GM21723 (cell line): ENCODE data around the gene NFX1.
A peak's percentile ranks its signal among the peaks of the same experiment; 100 is the strongest.
"Not testable (repeated sequence)": the region's sequence is repeated elsewhere in the genome, so short reads cannot be mapped to it uniquely, and the experiment has no call there.

ENCODE experiments used
- ATAC-seq: cut with Tn5 transposase; IDR thresholded peaks from one replicate; pipeline ENCODE4 v1.9.1; 2021; ENCODE audit warnings: mild to moderate bottlenecking, moderate library complexity; ENCODE audit not compliant: unreplicated experiment

The NFX1 gene

DNA sequence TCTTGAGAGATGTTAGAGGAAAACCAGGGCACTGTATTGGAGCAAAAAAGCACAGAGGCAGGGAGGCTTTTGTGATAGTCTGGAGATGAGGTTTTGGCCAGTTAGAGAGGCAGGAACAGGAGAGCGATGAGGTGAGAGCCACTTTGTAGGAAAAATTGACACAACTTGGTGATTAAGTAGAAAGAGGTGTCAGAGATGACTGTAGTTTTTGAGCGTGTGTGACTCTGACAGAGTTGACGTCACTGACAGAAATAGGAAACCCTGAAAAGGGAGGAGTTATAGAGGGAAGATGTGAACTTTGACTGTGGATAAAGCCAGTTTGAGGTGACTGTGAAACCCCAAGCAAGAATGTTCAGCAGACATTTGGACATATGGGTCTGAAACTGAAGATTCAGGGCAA is 15.7 kb downstream of the NFX1 start:
- peak; percentile 47 for ATAC-seq

DNA sequence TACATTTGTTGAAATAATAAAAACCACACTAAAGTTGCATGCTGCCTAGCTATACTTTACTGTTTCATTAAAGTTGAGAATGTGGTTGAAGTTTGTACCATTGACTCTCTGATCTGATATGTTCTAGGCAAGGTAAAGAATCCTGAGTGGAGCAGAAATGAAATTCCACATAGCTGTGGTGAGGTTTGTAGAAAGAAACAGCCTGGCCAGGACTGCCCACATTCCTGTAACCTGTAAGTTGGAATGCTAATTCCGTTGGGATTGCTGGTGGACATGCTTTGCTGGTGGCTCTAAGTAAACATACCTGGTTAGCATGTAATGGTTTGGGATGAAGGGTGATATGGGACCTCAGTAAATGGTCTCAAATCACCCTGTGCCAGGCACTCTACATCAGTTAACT is 16.8 kb downstream of the NFX1 start:
- ATAC-seq: no peak

DNA sequence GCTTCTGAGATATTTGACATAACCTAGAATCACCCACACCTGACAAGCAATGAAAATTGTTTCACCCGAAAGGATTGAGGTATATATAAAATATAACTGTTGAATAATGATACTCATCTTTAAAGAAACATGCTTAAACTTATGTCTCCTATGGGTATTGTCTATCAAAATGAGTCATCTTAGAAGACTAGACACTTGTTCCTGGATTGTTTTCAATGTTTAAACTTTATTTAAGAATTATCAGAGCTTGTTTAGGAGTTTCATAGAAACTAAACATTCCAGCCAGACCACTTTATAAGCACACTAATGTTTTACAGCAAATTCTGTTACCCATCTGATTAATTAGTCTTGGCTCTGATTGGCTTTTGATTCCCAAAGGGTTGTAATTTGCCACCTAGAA is 19.6 kb downstream of the NFX1 start:
- ATAC-seq: no peak

DNA sequence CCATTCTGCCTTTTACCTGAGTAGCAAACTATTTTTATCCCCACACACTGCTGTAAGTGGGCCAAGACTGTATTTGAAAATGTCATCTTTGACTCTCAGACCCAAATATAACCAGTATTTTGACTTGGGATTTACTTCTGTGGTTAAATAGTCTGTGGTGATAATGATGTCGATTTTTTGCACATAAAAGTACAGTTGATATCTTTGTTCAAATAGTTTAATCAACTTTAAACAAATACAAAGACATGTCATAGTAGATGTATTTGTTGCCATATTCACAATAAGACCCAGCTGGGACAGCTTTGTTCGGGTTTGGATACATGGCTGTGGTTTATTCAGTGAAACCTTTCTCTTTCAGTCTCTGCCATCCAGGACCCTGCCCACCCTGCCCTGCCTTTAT is 20.4 kb downstream of the NFX1 start:
- no peak for ATAC-seq

DNA sequence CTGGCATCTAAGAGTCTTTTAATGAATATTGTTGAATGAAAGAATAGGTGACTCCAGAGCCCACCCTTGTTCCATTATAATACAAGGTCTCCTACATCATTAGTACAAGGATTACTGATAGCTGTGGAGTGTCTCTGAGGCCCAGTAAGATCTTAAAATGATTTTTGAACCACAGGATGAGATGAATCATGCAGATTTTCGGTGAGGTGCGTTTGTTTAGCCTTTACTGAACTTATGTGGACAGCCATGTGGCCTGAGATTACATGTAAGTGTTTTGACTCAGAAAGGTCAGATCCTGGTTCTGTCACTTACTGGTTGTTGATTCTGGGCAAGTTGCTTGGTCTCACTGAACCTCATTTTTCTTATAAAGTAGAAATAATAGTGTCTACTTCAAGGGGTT is 21.6 kb downstream of the NFX1 start:
- ATAC-seq: no peak

DNA sequence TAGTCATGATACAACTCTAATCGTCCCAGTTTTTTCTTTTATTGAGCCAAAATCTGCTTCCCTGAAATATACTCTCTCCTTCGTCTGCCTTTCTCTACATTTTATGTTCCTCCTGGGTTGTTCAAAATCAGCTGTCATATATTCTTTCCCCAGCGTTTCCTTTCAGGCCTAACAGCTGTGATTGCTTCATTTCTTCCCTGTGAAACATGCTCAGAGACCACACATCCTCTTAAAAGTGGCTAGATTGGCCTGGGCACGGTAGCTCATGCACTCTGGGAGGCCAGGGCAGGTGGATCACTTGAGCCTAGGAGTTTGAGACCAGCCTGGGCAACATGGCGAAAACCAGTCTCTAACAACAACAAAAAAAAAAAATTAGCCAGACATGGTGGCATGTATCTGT is 25.1 kb downstream of the NFX1 start:
- ATAC-seq: no peak

DNA sequence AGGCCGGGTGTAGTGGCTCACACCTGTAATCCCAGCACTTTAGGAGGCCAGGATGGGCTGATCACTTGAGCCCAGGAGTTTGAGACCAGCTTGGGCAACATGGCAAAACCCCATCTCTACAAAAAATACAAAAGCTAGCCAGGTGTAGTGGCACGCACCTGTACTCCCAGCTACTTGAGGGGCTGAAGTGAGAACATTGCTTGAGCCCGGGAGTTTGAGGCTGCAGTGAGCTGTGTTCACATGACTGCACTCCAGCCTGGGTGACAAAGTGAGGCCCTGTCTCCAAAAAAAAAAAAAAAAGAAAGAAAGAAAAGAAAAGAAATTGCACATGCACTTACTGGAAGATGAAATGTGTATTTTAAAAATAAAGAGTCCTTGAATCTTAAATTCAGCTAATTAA is 26.8 kb downstream of the NFX1 start:
- ATAC-seq: not testable (repeated sequence)

DNA sequence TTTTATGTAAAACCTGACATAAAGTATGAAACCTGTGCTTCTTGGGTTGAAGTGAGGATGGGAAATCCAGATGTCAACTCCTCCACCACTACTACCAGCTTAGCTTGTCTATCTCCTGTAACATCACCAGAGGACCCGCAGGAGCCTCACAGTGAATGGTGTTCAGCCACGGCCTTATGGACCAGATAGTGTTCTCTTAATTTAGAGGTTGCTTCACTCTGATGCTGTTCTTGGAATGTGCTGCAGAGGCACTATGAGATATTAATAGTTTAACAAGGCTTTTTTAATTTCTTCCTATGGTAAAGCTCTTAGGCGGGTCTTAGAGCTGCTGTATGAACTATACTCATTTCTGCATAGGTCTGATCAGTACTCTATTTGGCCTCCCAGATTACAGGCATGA is 27.9 kb downstream of the NFX1 start:
- no peak for ATAC-seq

DNA sequence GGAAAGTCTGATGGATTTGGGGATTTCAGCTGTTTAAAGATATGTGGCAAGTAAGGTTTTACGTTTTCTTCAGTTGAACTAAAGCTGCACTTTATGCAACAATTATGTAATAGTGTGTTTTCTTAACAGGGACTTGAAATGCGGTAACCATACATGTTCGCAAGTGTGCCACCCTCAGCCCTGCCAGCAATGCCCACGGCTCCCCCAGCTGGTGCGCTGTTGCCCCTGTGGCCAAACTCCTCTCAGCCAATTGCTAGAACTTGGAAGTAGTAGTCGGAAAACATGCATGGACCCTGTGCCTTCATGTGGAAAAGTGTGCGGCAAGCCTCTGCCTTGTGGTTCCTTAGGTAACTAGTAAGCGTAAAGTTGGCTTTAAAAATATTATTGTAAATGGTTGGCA is 28.5 kb downstream of the NFX1 start:
- no peak for ATAC-seq

DNA sequence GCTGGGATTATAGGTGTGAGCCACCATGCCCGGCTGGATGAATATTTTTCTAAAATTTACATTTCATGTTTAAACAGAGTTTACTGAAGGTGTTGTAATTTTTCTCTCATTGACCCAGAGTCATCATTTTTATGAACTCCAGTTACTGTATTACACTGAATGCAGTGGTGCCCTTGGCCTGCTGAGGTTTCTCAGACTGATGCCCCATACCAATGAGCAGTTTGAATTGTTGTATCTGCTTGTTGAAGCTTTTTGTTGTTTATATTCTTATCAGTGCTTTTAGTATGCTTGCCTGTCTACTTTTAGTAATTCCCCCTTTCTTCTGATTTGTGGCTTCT is 29.9 kb downstream of the NFX1 start:
- ATAC-seq: no peak

DNA sequence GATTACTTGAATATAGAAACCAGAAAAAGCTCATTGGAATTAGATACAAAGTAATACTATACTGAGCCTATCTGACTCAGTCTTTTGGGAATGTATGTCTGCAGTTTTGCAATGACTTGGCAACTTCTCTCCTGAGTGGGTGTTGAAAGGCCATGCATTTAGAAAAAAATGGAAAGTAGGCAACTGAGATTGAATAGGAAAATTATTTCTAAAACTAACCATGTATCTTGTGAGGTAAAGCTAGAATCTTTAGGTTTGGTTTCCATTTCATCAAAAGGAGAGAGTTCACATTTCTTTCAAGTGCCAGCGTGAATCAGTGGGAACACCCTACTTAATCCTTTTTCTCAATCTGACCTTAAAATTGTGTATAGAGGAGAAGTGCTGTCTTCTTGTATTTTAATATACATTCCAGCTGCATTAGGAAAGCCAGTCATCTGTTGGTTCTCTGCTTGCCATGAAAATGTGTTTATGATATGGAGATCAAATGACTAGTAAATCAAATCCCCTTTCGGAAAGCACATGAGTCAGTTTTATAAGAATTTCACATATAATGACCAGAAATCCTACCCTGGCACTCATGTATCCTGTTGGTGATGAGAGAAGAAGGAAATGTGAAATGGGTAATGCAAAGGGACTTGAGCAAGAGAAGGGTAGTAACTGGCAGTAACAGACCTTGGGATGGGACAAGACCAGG is 30.4 kb downstream of the NFX1 start:
- no peak for ATAC-seq

DNA sequence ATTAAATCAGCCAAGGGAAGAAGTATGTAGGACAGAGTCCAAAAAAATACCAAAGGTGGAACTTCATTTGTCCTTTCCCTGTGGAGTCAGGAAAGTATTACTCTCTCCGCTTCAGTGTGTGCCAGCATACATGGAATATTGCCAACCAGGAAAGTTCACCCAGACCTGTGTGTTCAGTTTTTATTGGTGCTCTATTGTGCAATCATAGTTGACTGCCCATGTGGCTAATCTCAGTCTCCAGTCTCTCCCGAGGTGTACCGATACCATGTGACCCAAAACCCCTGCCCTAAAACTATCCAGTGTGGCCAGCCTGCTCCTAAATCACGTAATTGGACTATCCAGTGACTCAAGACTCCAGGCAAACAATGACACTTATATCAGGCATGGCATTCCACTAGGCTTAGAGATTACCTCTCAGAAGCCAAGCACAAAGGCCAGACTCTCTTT is 38.8 kb downstream of the NFX1 start:
- no peak for ATAC-seq

DNA sequence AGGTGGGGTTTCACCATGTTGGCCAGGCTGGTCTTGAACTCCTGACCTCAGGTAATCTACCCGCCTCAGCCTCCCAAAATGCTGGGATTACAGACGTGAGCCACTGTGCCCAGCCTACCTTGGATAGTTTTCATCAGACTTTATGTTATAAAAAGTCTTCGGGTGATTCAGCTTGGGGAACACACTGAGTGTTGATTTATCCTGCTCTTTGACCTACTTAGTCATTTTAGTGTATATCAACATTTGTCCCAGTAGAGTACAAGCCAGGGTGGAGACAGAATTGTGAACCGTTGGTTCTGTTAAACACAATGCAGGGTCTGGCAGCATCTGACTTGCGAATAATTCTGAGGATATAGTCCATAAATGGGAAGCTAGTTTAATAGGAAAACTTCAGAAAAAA is 39.7 kb downstream of the NFX1 start:
- ATAC-seq: no peak

DNA sequence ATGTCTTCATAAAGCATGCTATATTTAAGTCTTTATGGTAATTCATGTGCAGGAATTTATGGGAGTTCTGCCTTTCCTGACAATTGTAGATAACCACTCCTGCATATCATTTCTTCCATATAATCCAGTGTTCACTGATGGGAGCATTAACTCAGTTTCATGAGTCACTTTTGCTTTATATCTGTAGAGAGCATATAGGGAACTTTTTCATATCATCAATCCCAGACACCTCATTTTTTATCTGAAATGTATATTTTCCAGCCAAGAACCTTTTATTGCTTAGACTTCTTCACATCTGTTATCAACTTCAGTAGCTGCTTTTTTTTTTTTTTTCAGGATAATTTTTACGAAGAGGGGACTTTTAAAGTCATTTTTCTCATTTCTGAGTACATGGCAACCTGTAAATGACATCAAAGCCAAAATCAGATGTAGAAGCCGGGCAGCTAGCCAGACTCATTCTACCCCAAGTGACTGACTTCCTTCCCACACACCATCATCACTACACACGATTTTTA is 41.1 kb downstream of the NFX1 start:
- ATAC-seq: no peak

DNA sequence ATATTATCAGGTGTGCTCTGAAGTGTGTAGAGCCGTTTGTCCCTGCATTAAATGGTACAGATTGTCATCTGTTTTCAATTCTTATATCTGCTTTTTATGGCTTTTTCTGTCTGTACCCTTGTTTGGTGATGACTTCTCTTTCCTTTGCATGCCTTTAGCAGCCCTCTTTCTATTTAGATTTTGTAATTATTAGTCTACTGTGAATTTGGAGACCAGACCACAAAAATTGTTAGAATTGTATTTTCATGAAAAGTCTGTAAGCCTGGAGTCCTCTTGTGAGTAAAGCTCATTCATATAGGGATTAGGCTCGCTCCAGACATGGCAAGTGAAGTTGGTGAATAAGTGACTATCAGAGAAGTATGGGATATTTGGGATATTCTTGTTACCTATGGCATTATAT is 41.7 kb downstream of the NFX1 start:
- ATAC-seq: no peak

DNA sequence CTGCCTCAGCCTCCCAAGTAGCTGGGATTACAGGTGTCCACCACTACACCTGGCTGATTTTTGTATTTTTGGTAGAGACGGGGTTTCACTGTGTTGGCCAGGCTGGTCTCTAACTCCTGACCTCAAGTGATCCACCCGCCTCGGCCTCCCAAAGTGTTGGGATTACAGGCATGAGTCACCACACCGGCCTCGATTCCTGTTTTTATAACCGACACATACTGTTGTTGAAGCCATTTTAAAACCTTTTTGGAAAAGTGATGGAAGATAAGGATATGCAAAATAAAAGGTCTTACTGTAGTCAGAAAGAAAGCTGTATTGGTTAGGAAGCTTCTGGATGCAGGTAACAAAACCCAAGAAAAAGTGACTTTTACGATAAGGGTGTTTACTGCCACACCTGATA is 42.6 kb downstream of the NFX1 start:
- ATAC-seq: not testable (repeated sequence)

DNA sequence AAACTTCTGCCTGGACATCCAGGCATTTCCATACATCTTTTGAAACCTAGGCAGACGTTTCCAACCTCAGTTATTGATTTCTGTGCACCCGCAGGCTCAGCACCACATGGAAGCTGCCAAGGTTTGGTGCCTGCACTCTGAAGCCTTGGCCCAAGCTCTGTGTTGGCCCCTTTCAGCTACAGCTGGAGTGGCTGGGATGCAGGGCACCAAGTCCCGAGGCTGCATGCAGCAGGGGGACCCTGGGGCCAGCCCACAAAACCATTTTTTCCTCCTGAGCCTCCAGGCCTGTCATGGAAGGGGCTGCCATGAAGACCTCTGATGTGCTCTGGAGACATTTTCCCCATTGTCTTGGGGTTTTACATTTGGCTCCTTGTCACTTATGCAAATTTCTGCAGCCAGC is 49.9 kb downstream of the NFX1 start:
- ATAC-seq: no peak

DNA sequence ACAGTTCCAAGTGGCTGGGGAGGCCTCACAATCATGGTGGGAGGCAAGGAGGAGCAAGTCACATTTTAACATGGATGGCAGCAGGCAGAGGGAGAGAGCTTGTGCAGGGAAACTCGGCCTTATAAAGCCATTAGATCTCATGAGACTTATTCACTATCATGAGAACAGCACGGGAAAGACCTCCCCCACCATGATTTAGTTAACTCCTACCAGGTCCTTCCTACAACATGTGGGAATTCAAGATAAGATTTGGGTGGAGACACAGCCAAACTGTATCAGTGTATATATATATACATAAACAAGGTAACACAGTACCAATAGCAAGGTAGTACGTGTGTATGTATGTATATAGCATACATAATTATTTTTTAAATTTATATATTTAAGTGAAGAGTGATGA is 50.9 kb downstream of the NFX1 start:
- ATAC-seq: no peak

DNA sequence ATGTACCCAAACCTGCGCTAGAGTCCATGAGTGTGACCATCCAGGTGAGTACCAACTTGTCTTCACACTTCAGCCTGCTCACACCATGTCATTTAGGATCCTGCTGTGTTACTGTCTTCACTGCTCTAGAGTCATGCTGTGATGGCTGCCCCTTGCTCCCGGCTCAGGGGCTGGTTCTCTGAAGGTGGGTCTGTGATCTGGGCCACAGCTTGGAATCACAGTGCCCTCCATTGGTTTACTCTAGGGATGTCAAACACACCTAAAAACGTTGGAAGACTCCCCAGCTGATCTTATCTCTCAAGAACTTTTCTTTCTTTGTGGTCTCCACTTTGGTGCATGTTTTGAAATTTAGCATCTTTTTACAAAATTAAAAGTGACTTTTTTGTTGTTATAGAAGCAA is 53.8 kb downstream of the NFX1 start:
- ATAC-seq: no peak

DNA sequence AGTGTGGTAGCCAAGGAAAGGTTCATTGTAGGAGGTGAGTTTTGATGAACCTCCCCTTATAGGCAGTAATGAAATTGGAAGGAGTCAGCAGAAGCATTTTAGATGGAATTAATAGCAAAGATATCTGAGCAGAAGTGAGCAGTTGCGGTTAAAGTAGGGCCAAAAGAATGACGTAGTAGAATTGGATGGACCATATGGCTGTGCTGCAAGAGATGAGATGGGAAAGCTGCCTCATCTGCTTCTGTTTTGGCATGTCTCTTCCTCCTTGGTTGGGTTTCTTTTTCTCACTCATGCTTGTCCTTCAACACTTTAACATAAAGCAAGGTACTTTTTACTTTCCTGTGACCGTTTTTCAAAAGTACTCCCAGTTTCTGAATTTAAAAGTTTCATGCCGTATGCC is 56.2 kb downstream of the NFX1 start:
- ATAC-seq: no peak

DNA sequence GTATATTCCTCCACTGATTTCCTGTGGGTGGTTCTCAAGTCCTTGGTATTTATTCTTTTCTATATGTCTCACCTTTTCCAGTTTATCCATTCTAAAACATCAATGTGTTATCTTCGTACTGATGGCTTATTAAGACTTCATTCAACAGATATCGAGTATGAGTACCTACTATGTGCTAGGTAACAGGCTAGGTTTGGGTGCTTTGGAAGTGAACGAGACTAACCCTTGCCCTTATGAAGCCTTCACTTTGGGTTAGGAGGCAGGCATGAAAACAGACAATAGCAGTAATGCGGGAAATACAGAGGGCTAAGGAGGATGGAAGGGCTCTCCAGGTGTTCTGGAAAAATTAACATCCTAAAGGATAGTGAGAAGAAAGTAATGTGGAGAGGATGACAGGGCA is 58.7 kb downstream of the NFX1 start:
- no peak for ATAC-seq

DNA sequence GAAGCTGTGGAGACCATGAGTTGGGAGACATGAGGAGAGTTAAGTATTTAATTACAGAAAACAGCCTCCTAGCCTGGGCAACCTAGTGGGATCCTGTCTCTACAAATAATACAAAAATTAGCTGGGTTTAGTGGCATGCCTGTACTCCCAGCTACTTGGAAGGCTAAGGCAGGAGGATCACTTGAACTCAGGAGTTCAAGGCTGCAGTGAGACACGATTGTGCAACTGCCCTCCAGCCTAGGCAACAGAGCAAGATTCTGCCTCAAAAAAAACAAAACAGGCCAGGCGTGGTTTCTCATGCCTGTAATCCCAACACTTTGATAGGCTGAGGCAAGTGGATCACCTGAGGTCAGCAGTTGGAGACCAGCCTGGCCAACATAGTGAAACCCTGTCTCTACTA is 59.4 kb downstream of the NFX1 start:
- ATAC-seq: no peak

DNA sequence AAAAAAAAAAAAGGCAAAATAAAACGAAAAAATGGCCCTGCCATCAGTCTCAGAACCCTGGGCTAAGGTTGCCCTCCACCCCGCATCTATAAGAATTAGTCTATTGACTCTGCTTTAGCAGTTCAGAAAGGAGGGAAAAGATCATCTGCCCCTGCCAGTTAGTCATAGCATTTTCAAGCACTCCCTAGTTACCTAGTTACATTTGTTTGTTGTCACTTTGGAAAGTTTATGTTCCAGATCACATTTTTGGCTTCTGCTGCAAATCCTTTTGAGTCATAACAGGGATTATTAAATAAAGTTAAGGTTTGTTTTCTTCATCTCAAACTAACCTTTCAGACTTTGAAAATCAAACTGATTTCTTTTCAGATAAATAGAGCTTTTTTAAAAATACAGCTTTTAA is 60.0 kb downstream of the NFX1 start:
- ATAC-seq: no peak
